KMS-11 (cell line): ENCODE results near the gene TMEM38A.
A peak's percentile ranks its signal among the peaks of the same experiment; 100 is the strongest.

Experiments used
- H2AFZ ChIP-seq: fragments of 200-600 bp; sonication (generic); 2 replicates; pipeline ENCODE4 v1.6.1; 2016; ENCODE audit warnings: antibody characterized with exemption, mixed run types, low read depth
- H3K27ac ChIP-seq: fragments of 200-600 bp; sonication (generic); 2 replicates; pipeline ENCODE4 v1.6.1; 2016; ENCODE audit warnings: mild to moderate bottlenecking, mixed run types
- H3K27me3 ChIP-seq: fragments of 200-600 bp; sonication (generic); 2 replicates; pipeline ENCODE4 v1.6.1; 2017; ENCODE audit warnings: mild to moderate bottlenecking, low read depth, mixed run types, moderate library complexity; ENCODE audit not compliant: insufficient read depth
- H3K36me3 ChIP-seq: fragments of 200-600 bp; sonication (generic); 2 replicates; pipeline ENCODE4 v1.6.1; 2017; ENCODE audit warnings: mild to moderate bottlenecking, mixed run types; ENCODE audit not compliant: insufficient read depth
- H3K4me1 ChIP-seq: fragments of 200-600 bp; sonication (generic); 2 replicates; pipeline ENCODE4 v1.6.1; 2016; ENCODE audit warnings: mild to moderate bottlenecking, low read depth, mixed run types; ENCODE audit not compliant: poor library complexity, severe bottlenecking
- H3K4me2 ChIP-seq: fragments of 200-600 bp; sonication (generic); 2 replicates; pipeline ENCODE4 v1.7.0; 2016; ENCODE audit warnings: mild to moderate bottlenecking, mixed run types
- H3K4me3 ChIP-seq: fragments of 200-600 bp; sonication (generic); IDR thresholded peaks from 2 replicates; pipeline ENCODE4 v1.6.1; 2017; ENCODE audit warnings: low read depth, low read length, mixed read lengths; ENCODE audit not compliant: insufficient read depth
- H3K79me2 ChIP-seq: fragments of 200-600 bp; sonication (generic); 2 replicates; pipeline ENCODE4 v1.6.1; 2016; ENCODE audit warnings: low read depth, mixed run types; ENCODE audit not compliant: insufficient read depth
- H3K9ac ChIP-seq: fragments of 200-600 bp; sonication (generic); 2 replicates; pipeline ENCODE4 v1.6.1; 2016; ENCODE audit warnings: mild to moderate bottlenecking, mixed run types
- H4K20me1 ChIP-seq: fragments of 200-600 bp; sonication (generic); 2 replicates; pipeline ENCODE4 v1.6.1; 2016; ENCODE audit warnings: mild to moderate bottlenecking, mixed run types; ENCODE audit not compliant: insufficient read depth
- CTCF ChIP-seq: fragments of 200-600 bp; sonication (generic); conservative IDR thresholded peaks from 2 replicates; pipeline ENCODE4 v1.6.1; 2017; ENCODE audit warnings: low read depth, mild to moderate bottlenecking, antibody characterized with exemption, low read length, moderate library complexity, mixed read lengths

The TMEM38A gene

DNA sequence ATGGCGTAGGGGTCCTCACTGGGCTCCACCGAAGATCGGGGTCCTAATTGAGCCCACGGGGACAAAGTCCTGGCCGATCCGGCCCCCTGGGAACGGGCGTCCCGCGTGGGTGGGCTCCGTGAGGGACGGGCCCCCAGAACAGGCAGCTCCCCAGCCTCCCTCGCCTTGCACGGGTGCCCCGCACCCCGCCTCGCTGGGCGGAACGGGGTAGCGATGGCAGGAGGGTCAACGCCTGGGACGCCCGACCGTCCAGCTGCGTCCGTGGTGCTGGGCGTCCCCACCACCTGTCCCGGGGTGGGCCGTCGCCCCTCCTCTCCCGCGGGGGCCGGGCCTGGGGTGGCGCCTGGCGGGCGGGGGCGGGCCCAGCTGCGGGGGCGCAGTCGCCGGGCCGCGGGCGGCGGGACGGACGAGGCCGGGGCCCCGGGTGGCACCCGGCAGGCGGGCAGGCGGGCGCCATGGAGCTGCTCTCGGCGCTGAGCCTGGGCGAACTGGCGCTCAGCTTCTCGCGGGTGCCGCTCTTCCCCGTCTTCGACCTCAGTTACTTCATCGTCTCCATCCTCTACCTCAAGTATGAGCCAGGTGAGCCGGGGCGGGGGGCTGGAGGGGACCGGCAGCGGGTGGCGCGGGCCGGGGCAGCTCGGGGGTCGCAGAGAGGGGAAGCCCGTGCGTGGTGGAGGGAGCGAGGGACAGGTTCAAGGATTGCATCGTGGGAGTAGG, at the start of gene TMEM38A:
Gene TMEM38A, plus strand, starts transcription at position 377 of the 717 bp plus-strand sequence. Its CDS starts 79 bp downstream, at position 456.
- Histone ChIP-seq H4K20me1 (0 out of 2 replicates have a peak, but pooled peaks cover 4% of the 10 kb centered on the region), H2AFZ (peak within 1 kb of the TSS; percentile 68), H3K36me3 (no peaks in the 10 kb centered on the region), H3K4me1 (peaks cover 24% of the 10 kb centered on the region), H3K4me3 (no peak within 1 kb of the TSS), H3K79me2 (peaks cover 22% of the 10 kb centered on the region), H3K9ac (peak within 1 kb of the TSS; percentile 52), H3K4me2 (peak within 1 kb of the TSS; percentile 93), H3K27ac (peak within 1 kb of the TSS; percentile 38), H3K27me3 (no peaks in the 10 kb centered on the region)
- no peak for TF ChIP-seq CTCF

- H3K4me3 ChIP-seq: no peak overlapping the region
- TF ChIP-seq CTCF: no peak
- H3K9ac ChIP-seq: no peak overlapping the region
- H3K27me3 ChIP-seq: no peaks in the 10 kb centered on the region
- no peaks in the 10 kb centered on the region for H3K36me3 ChIP-seq
- H2AFZ ChIP-seq: no peak overlapping the region
- no peak overlapping the region for H3K27ac ChIP-seq
- peaks cover 71% of the 10 kb centered on the region for H3K4me1 ChIP-seq
- H3K4me2 ChIP-seq: no peak overlapping the region
- H3K79me2 ChIP-seq: peaks cover 100% of the 10 kb centered on the region
- H4K20me1 ChIP-seq: peaks cover 31% of the 10 kb centered on the region
Measured at GRCh38 chr19:16612636-16613035, 48.3 kb upstream of the TMEM38A start.

GRCh38 chr19:16613841-16614240, 47.1 kb upstream of the TMEM38A start:
- H3K9ac ChIP-seq: no peak overlapping the region
- H3K4me3 ChIP-seq: no peak overlapping the region
- no peaks in the 10 kb centered on the region for H3K27me3 ChIP-seq
- TF ChIP-seq CTCF: no peak
- H3K79me2 ChIP-seq: peaks cover 100% of the 10 kb centered on the region
- H3K4me2 ChIP-seq: no peak overlapping the region
- no peak overlapping the region for H3K27ac ChIP-seq
- H3K36me3 ChIP-seq: no peaks in the 10 kb centered on the region
- H2AFZ ChIP-seq: no peak overlapping the region
- H3K4me1 ChIP-seq: peaks cover 59% of the 10 kb centered on the region
- H4K20me1 ChIP-seq: peaks cover 31% of the 10 kb centered on the region

GRCh38 chr19:16614941-16615340, 46.0 kb upstream of the TMEM38A start:
- Histone ChIP-seq H3K4me2 (no peak overlapping the region), H2AFZ (no peak overlapping the region), H3K27ac (no peak overlapping the region), H4K20me1 (peaks cover 40% of the 10 kb centered on the region), H3K27me3 (no peaks in the 10 kb centered on the region), H3K36me3 (no peaks in the 10 kb centered on the region), H3K79me2 (peaks cover 100% of the 10 kb centered on the region), H3K4me1 (peaks cover 48% of the 10 kb centered on the region), H3K9ac (no peak overlapping the region), H3K4me3 (no peak overlapping the region)
- no peak for TF ChIP-seq CTCF
